HG03460 (cell line): Measurements from ENCODE around the gene CCP110.

Experiments
- ATAC-seq: cut with Tn5 transposase; IDR thresholded peaks from one replicate; pipeline ENCODE4 v1.9.1; 2021; ENCODE audit not compliant: unreplicated experiment

The CCP110 gene

GRCh38 chr16:19523559-19524355, at the start of gene CCP110:
CCP110 (plus strand) TSS chr16:19523942; CDS start chr16:19527882, 3,940 bp downstream.
- ATAC-seq: peak; percentile 72

GRCh38 chr16:19474617-19475016, 49.1 kb upstream of the CCP110 start:
- no peak for ATAC-seq

- ATAC-seq: no peak
Measured at GRCh38 chr16:19478505-19478904, 45.2 kb upstream of the CCP110 start.

- ATAC-seq: no peak
Measured at GRCh38 chr16:19479302-19479721, 44.4 kb upstream of the CCP110 start.

GRCh38 chr16:19481296-19481695, 42.4 kb upstream of the CCP110 start:
- no peak for ATAC-seq

- no peak for ATAC-seq
Measured at GRCh38 chr16:19481769-19482168, 42.0 kb upstream of the CCP110 start.

GRCh38 chr16:19482291-19482690, 41.5 kb upstream of the CCP110 start:
- no peak for ATAC-seq

- ATAC-seq: no peak
Measured at GRCh38 chr16:19484096-19484495, 39.6 kb upstream of the CCP110 start.

- no peak for ATAC-seq
Measured at GRCh38 chr16:19485611-19486010, 38.1 kb upstream of the CCP110 start.

- no peak for ATAC-seq
Measured at GRCh38 chr16:19486051-19486450, 37.7 kb upstream of the CCP110 start.

GRCh38 chr16:19486750-19487325, 36.9 kb upstream of the CCP110 start:
- no peak for ATAC-seq

- no peak for ATAC-seq
Measured at GRCh38 chr16:19488213-19488640, 35.5 kb upstream of the CCP110 start.

GRCh38 chr16:19490619-19491018, 33.1 kb upstream of the CCP110 start:
- ATAC-seq: no peak

- ATAC-seq: no peak
Measured at GRCh38 chr16:19497176-19497575, 26.6 kb upstream of the CCP110 start.

GRCh38 chr16:19499006-19499405, 24.7 kb upstream of the CCP110 start:
- no peak for ATAC-seq

- ATAC-seq: no peak
Measured at GRCh38 chr16:19499481-19499880, 24.3 kb upstream of the CCP110 start.

- ATAC-seq: no peak
Measured at GRCh38 chr16:19502395-19503131, 21.2 kb upstream of the CCP110 start.

- no peak for ATAC-seq
Measured at GRCh38 chr16:19503461-19504075, 20.2 kb upstream of the CCP110 start.

- ATAC-seq: no peak
Measured at GRCh38 chr16:19505600-19506303, 18.0 kb upstream of the CCP110 start.

- ATAC-seq: no peak
Measured at GRCh38 chr16:19506965-19507364, 16.8 kb upstream of the CCP110 start.

GRCh38 chr16:19507867-19508266, 15.9 kb upstream of the CCP110 start:
- no peak for ATAC-seq
